NCI-H82 treated with DMSO at 0.1 percent for 48 hours (cell line): Measurements from ENCODE around the gene LMF1.
"Not testable (repeated sequence)": the region's sequence is repeated elsewhere in the genome, so short reads cannot be mapped to it uniquely, and the experiment has no call there.

Source experiments
- DNase-seq: peaks from one replicate; lab custom pipeline; 2025; ENCODE audit not compliant: unreplicated experiment; lab: John Stamatoyannopoulos, UW

Gene LMF1

GRCh38 chr16:873243-873661 lies 97.5 kb downstream of the LMF1 start:
- no peak for DNase-seq

GRCh38 chr16:872436-873242 lies 98.1 kb downstream of the LMF1 start:
- no peak for DNase-seq

- DNase-seq: no peak
These were observed 99.0 kb downstream of the LMF1 start for GRCh38 chr16:871562-872345.

GRCh38 chr16:870856-871561 lies 99.8 kb downstream of the LMF1 start:
- no peak for DNase-seq

- no peak for DNase-seq
These were observed 100.8 kb downstream of the LMF1 start for GRCh38 chr16:869823-870641.

- no peak for DNase-seq
These were observed 101.7 kb downstream of the LMF1 start for GRCh38 chr16:868846-869822.

GRCh38 chr16:868386-868755 lies 102.4 kb downstream of the LMF1 start:
- DNase-seq: no peak

GRCh38 chr16:867421-868385 lies 103.1 kb downstream of the LMF1 start:
- DNase-seq: no peak

- DNase-seq: no peak
These were observed 104.4 kb downstream of the LMF1 start for GRCh38 chr16:866252-866896.

- no peak for DNase-seq
These were observed 105.8 kb downstream of the LMF1 start for GRCh38 chr16:865026-865425.

- DNase-seq: no peak
These were observed 109.3 kb downstream of the LMF1 start for GRCh38 chr16:861446-861845.

GRCh38 chr16:860891-861290 lies 109.9 kb downstream of the LMF1 start:
- no peak for DNase-seq

GRCh38 chr16:858971-859370 lies 111.8 kb downstream of the LMF1 start:
- not testable (repeated sequence) for DNase-seq

GRCh38 chr16:858441-858840 lies 112.3 kb downstream of the LMF1 start:
- not testable (repeated sequence) for DNase-seq

GRCh38 chr16:856811-857210 lies 114.0 kb downstream of the LMF1 start:
- DNase-seq: no peak

GRCh38 chr16:856101-856500 lies 114.7 kb downstream of the LMF1 start:
- no peak for DNase-seq

- DNase-seq: no peak
These were observed 115.3 kb downstream of the LMF1 start for GRCh38 chr16:855471-855870.

GRCh38 chr16:854808-855410 lies 115.9 kb downstream of the LMF1 start:
- DNase-seq: no peak
